LNCAP (cell line): ENCODE measurements around the gene APBB1IP.

Experiments
- TF ChIP-seq, protein P1 (sequence below): fragments of 450-650 bp; IDR thresholded peaks from 2 replicates; pipeline ENCODE4 v1.5.1; 2017; ENCODE audit warnings: mild to moderate bottlenecking

The APBB1IP gene

DNA sequence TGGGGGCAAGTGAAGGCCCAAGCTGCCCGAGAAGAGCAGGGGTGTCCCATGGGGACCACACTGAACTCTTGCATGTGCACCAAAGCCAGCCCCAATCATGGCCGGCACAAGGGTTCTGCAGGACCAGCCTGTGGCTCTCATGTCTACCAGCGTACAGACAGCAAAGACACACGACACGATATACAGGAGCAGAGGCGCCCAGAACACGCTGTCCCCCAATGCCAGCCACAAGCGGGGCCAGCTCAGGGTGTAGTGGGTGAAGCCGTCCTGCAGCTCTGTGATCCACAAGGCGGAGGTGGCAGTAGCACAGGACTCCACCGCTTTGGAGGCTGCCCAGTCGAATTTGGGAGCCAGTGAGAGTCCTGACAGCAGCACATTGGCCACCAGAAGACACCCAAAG lies 150.5 kb downstream of the APBB1IP start:
- TF ChIP-seq, protein P1, sequence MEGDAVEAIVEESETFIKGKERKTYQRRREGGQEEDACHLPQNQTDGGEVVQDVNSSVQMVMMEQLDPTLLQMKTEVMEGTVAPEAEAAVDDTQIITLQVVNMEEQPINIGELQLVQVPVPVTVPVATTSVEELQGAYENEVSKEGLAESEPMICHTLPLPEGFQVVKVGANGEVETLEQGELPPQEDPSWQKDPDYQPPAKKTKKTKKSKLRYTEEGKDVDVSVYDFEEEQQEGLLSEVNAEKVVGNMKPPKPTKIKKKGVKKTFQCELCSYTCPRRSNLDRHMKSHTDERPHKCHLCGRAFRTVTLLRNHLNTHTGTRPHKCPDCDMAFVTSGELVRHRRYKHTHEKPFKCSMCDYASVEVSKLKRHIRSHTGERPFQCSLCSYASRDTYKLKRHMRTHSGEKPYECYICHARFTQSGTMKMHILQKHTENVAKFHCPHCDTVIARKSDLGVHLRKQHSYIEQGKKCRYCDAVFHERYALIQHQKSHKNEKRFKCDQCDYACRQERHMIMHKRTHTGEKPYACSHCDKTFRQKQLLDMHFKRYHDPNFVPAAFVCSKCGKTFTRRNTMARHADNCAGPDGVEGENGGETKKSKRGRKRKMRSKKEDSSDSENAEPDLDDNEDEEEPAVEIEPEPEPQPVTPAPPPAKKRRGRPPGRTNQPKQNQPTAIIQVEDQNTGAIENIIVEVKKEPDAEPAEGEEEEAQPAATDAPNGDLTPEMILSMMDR: no peak

DNA sequence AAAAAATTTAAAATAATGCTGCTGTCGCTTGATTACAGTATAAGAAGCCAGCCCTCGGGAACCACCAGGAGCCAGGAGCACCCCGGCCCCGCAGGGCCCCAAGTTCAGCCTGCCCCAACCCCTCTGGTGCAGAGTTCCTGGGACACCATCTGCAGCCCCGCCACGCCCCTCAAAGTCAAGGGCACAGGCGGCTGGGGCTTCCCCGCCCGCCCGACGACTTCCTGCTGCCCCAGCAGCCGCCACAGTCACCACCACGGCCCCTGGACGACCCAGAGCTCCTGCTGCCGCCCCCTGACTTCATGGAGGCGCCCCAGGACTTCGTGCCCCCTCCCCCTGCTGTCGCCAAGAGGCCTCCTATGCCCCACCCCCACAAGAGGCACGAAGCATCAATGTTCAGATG lies 155.8 kb downstream of the APBB1IP start:
- TF ChIP-seq, protein P1: no peak

DNA sequence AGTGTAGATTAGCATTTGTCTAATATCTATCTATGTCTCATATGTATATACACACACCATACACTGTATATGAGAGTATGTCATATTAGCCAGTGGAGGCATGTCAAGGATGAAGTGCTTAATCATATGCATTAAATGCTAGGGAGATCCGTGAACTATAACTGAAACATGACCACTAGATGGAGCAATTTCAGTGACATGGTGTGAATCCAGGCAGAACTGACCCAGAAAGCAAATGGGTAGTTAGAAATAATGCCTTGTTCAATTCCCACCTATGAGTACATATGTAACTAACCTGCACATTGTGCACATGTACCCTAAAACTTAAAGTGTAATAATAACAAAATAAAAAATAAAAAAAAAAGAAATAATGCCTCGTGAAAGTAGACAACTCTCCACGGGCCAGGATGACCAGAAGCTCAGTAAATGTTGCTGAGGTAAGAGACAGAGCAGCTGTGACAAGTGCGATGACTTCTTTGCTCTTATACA lies 168.3 kb downstream of the APBB1IP start:
- TF ChIP-seq, protein P1: peak; percentile 62

DNA sequence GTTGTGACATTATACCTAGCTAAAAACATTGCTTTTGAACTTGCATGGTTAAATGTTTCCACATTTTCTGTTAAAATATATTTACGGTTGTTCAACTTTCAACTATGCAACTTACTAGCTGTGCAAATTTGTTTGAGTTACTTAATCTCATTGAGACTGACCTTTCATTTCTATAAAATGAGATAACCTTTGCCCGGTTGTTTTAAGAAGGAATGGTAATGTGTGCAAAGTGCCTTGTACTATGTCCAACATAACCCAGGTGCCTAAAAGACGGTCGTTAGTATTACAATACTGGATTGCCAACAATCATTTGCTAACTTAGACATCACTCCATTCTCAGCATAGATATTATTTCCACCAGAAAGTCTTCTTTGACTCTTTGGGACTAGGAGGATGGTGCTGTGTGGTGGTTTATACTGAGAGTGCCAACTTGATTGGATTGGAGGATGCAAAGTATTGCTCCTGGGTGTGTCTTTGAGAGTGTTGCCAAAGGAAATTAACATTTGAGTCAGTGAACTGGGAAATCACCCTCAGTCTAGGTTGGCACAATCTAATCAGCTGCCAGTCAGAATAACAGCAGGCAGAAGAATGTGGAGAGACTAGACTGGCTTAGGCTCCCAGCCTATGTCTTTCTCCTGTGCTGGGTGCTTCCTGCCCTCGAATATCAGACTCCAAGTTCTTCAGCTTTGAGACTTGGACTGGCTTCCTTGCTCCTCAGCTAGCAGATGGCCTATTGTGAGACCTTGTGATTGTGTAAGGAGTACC lies 174.2 kb downstream of the APBB1IP start:
- TF ChIP-seq, protein P1: no peak
